ENCODE measurements around the gene CMTM7. TPM values are rescaled to one million over a fixed set of nuclear protein-coding genes. Genes with fewer than 3 reads are reported as not detected.

CMTM7 gene
- total and polyA plus RNA-seq, 2 experiments from 2014 or later = 32.2 to 93.6 TPM

GRCh38 chr3:32454731-32455608 is 63.3 kb downstream of the CMTM7 start (continued):
- TF ChIP-seq ZNF462 (CRISPR knock-in tag; IDR thresholded peaks at IDR 0.05) (no peak), EZH2phosphoT487 (IDR thresholded peaks at IDR 0.05; ENCODE audit: unreplicated experiment) (no peak), CTCF (conservative IDR thresholded peaks at IDR 0.05; ENCODE audit: low read depth in 2 of 2) (no peak)
- TF ChIP-seq, protein P1, sequence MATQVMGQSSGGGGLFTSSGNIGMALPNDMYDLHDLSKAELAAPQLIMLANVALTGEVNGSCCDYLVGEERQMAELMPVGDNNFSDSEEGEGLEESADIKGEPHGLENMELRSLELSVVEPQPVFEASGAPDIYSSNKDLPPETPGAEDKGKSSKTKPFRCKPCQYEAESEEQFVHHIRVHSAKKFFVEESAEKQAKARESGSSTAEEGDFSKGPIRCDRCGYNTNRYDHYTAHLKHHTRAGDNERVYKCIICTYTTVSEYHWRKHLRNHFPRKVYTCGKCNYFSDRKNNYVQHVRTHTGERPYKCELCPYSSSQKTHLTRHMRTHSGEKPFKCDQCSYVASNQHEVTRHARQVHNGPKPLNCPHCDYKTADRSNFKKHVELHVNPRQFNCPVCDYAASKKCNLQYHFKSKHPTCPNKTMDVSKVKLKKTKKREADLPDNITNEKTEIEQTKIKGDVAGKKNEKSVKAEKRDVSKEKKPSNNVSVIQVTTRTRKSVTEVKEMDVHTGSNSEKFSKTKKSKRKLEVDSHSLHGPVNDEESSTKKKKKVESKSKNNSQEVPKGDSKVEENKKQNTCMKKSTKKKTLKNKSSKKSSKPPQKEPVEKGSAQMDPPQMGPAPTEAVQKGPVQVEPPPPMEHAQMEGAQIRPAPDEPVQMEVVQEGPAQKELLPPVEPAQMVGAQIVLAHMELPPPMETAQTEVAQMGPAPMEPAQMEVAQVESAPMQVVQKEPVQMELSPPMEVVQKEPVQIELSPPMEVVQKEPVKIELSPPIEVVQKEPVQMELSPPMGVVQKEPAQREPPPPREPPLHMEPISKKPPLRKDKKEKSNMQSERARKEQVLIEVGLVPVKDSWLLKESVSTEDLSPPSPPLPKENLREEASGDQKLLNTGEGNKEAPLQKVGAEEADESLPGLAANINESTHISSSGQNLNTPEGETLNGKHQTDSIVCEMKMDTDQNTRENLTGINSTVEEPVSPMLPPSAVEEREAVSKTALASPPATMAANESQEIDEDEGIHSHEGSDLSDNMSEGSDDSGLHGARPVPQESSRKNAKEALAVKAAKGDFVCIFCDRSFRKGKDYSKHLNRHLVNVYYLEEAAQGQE (IDR thresholded peaks at IDR 0.05; ENCODE audit: unreplicated experiment) = no peak
